Mesothelial cell of epicardium (in vitro differentiated cells): ENCODE data around the gene ARMC12. TPM values are rescaled to one million over a fixed set of nuclear protein-coding genes. Genes with fewer than 3 reads are reported as not detected.

Source experiments
- DNase-seq, 2 experiments: peaks; one replicate each; pipeline ENCODE4 v3.0.0; 2021; ENCODE audit warnings: low spot score in 2 of 2; ENCODE audit not compliant: unreplicated experiment in 2 of 2
- H3K27ac Mint-ChIP-seq: 2 replicates; pipeline ENCODE4 v1.8.0; 2021; ENCODE audit warnings: mixed read lengths
- H3K27me3 Mint-ChIP-seq: 2 replicates; pipeline ENCODE4 v1.8.0; 2021; ENCODE audit warnings: low read depth, mixed read lengths
- H3K36me3 Mint-ChIP-seq: 2 replicates; pipeline ENCODE4 v1.8.0; 2021; ENCODE audit warnings: mixed read lengths
- H3K4me1 Mint-ChIP-seq: 2 replicates; pipeline ENCODE4 v1.8.0; 2021; ENCODE audit warnings: mixed read lengths
- H3K4me3 Mint-ChIP-seq: 2 replicates; pipeline ENCODE4 v1.8.0; 2021; ENCODE audit warnings: mild to moderate bottlenecking, moderate library complexity, mixed read lengths
- H3K9me3 Mint-ChIP-seq: 2 replicates; pipeline ENCODE4 v1.8.0; 2021; ENCODE audit warnings: mixed read lengths
- total RNA-seq: library from RNA; stranded (reverse); gene quantifications from 3 replicates; pipeline ENCODE4 v1.2.1, GENCODE V29; 2021
- TF ChIP-seq, protein P1 (sequence below): fragments of 200-600 bp; sonication (generic); IDR thresholded peaks from one replicate; pipeline ENCODE4 v1.5.0; 2021; ENCODE audit warnings: antibody characterized with exemption; ENCODE audit not compliant: unreplicated experiment

The ARMC12 gene
- total RNA-seq, 1 donor from 2014 or later, result 4.2 TPM

DNA sequence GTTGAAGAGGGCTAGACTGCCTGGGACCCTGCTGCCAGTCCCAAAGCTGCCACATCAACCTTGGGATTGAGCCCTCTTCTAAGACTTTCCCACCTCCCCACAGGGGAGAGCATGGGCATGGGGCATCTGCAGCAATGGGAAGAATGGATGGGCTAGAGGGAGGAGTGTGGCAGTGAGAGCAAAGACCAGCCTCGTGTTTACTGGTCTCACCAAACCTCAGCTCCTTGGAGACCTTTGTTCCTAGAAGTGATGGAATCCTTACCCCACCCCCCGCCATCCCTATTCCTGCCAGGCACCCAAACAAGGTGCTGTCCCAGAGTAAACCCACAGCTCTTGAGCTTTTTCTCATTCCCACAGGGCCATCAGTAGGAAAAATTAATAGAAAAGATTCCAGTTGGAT lies 20.0 kb upstream of the ARMC12 start:
- H3K4me3 Mint-ChIP-seq, result no peak overlapping the region
- DNase-seq, result no peak
- no peaks in the 10 kb centered on the region for H3K36me3 Mint-ChIP-seq
- H3K4me1 Mint-ChIP-seq, result peaks cover 36% of the 10 kb centered on the region
- H3K27ac Mint-ChIP-seq, result no peak overlapping the region
- TF ChIP-seq, protein P1, sequence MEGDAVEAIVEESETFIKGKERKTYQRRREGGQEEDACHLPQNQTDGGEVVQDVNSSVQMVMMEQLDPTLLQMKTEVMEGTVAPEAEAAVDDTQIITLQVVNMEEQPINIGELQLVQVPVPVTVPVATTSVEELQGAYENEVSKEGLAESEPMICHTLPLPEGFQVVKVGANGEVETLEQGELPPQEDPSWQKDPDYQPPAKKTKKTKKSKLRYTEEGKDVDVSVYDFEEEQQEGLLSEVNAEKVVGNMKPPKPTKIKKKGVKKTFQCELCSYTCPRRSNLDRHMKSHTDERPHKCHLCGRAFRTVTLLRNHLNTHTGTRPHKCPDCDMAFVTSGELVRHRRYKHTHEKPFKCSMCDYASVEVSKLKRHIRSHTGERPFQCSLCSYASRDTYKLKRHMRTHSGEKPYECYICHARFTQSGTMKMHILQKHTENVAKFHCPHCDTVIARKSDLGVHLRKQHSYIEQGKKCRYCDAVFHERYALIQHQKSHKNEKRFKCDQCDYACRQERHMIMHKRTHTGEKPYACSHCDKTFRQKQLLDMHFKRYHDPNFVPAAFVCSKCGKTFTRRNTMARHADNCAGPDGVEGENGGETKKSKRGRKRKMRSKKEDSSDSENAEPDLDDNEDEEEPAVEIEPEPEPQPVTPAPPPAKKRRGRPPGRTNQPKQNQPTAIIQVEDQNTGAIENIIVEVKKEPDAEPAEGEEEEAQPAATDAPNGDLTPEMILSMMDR, result no peak
- H3K27me3 Mint-ChIP-seq, result peaks cover 11% of the 10 kb centered on the region
- H3K9me3 Mint-ChIP-seq, result no peaks in the 10 kb centered on the region

DNA sequence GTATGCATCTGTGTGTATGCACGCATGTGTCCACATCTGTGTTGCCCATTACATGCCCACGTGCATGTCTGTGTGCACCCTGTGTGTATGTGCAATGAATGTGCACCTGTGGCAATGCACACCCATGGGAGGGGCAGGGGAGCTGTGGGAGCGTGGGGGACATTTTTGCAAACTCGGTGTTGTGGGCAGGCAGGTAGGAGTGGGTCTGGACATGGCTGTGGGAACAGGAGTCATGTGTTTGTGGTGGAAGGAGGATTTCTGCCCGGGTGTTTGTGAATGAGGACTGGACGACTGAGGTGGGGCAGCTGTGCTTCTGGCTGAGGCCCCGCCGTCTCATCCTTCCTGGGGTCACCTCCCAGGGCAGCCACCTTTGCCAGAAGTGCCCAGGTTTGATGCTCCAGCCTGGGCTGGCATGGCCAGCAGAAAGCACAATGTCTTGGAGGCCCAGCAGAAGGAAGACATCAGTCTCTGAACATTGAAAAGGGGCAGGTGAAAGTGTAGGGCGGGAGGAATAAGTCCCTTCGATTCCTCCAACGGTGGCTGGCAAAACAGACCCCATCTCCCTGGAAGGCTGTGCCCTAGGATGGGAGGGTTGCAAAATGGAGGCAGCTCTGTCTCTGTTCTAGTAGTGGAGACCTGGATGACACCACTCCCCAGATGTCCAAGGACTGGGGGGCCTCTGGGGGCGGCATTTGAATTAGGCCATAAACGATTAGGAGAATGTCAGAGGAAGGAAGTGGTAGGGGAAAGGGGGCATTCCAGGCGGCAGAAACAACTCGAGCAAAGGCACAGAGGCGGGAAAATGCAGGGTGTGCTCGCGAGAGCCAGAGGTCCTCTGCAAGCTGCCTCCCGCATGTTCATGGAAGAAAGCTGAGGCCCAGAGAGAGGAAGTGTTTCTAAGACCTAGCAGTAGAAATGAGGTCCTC lies 19.1 kb upstream of the ARMC12 start:
- TF ChIP-seq, protein P1, result no peak

DNA sequence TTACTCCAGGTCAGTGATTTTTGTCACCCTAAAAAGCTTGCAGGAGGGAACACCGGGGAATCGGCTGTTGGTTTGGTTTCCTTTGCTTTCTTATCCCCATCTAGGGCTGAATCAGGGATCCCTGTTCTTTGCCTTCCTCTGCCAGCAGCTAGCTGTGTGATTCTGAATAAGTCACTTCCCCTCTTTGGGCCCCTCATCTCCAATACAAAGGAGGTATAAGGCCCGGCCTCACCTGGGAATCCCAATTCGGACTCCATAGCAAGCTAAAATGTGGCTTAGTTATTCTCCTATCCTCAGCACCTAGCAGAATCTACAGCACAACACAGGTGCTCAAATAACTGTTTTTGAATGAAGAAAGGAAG lies 18.5 kb upstream of the ARMC12 start:
- no peak for DNase-seq
- no peaks in the 10 kb centered on the region for H3K9me3 Mint-ChIP-seq
- TF ChIP-seq, protein P1, result no peak
- H3K36me3 Mint-ChIP-seq, result no peaks in the 10 kb centered on the region
- H3K27ac Mint-ChIP-seq, result peak overlapping the region; percentile 89
- H3K27me3 Mint-ChIP-seq, result peaks cover 11% of the 10 kb centered on the region
- no peak overlapping the region for H3K4me3 Mint-ChIP-seq
- H3K4me1 Mint-ChIP-seq, result peaks cover 41% of the 10 kb centered on the region

More for the DNA sequence above, 19.1 kb upstream of the ARMC12 start:
- Mint-ChIP-seq H3K4me3 (no peak overlapping the region), H3K4me1 (peaks cover 40% of the 10 kb centered on the region), H3K9me3 (no peaks in the 10 kb centered on the region), H3K27ac (peak overlapping the region; percentile 89), H3K36me3 (no peaks in the 10 kb centered on the region), H3K27me3 (peaks cover 11% of the 10 kb centered on the region)
- DNase-seq, result no peak

DNA sequence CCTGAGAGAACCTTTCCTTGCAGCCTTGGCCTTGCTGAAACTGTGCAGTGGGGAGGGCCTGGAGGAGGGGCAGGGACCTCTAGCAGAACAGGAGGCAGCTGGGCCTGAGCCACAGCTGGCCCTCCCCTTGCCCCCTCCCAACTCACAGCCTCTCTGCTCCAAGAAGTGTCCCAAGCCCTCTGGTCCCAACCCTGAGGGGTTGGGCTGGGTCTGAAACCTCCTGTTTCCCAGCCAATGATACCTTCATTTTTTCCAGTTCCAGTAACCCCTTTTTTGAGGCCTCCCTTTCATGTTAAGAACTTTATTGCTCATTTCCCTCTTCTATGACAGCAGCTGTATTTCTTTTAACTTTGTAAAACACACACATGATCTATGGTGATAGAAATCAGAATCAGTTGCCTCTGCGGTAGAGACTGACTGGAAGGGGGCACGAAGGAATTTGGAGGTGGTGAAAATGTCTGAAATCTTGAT lies 17.9 kb upstream of the ARMC12 start:
- no peak for DNase-seq
- TF ChIP-seq, protein P1, result no peak
- Mint-ChIP-seq H3K9me3 (no peaks in the 10 kb centered on the region), H3K27ac (peak overlapping the region; percentile 89), H3K27me3 (peaks cover 11% of the 10 kb centered on the region), H3K4me3 (peak overlapping the region; percentile 17), H3K4me1 (peaks cover 42% of the 10 kb centered on the region), H3K36me3 (no peaks in the 10 kb centered on the region)

DNA sequence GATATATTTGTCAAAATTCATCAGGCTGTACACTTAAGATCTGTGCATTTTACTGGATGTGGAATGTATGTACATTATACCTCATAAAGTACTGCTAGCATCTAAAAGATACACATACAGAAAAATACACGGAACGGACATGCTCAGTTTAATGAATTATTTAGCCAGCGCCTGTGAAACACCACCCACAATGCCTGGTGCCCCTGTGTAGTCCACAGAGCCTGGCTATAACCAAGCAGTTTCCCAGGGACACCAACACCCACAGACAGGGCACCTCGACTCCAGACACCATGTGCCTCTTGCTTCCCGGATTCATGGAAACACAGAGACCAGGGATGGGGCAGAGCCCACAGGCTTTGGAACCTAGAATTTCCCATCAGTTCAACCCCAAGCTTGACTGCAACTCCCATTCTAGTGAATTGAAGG lies 17.4 kb upstream of the ARMC12 start:
- TF ChIP-seq, protein P1, result no peak
- H3K9me3 Mint-ChIP-seq, result no peaks in the 10 kb centered on the region
- peaks cover 42% of the 10 kb centered on the region for H3K4me1 Mint-ChIP-seq
- H3K36me3 Mint-ChIP-seq, result no peaks in the 10 kb centered on the region
- H3K27me3 Mint-ChIP-seq, result peaks cover 13% of the 10 kb centered on the region
- no peak for DNase-seq
- peak overlapping the region; percentile 89 for H3K27ac Mint-ChIP-seq
- H3K4me3 Mint-ChIP-seq, result peak overlapping the region; percentile 57
